ENCODE data around the gene POMT2.
A peak's percentile ranks its signal among the peaks of the same experiment; 100 is the strongest.

POMT2 gene

DNA sequence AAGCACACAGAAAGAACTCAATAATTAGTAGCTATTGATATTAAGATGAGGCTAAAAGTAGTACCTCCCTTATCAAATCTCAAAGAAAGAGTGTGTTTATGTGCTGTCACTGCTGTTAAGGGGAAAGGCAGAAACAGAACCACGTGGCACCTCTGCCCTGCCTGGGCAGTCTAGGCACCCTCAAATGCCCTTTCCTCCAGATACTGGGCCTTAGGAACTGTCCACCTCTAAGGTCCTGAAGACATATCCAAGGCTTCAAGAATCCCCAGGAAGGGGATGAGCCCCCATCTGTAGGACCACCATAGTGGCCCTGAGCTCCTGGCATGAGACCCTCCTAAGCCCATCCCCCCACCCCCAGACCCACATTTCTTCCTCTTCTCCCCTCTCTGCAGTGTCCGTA, 78.7 kb downstream of the POMT2 start:
- no peak for DNase-seq

DNA sequence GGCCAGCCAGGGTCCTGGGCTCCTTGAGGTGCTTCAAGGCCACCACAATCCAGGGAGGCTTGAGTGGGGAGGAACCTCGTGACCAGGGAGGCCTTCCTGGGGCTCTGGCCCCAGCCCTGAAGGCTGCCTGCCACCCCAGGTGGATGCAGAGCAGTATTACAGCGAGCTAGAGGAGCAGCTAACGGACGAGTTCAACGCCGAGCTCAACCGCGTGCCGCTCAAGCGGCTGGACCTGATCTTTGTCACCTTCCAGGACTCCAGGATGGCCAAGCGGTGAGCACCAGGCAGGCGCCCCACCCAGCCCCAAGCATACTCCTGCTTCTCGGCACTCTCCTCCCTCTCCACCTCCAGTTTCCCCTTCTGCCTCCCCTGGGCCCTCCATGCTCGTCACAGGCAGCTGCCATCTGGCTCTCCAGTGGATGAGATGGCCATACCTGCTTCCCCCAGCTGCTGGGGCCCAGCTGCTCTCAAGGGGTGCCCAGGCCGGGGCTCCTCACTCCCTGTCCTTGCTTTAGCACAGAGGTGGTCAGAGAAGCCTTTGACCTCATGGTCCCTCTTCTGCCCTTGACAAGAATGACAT, 80.3 kb downstream of the POMT2 start:
- DNase-seq = no peak

DNA sequence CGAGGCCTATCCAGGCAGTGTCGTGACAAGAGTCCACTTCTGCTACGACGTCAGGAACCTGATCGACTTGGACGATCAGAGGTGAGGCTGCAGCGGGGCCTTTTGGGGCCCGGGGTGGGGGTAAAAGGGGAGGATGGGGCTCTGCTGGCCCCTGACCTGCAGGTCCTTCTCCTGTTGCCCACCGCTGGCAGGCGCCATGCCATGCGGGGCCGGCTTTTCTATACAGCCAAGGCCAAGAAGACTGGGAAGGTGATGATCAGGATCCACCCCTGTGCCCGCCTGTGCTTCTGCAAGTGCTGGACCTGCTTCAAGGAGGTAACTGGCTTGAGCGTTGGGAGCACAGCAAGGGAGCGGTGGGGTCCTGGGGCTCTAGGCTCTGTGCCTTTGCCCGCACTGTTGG, 81.3 kb downstream of the POMT2 start:
- no peak for DNase-seq

DNA sequence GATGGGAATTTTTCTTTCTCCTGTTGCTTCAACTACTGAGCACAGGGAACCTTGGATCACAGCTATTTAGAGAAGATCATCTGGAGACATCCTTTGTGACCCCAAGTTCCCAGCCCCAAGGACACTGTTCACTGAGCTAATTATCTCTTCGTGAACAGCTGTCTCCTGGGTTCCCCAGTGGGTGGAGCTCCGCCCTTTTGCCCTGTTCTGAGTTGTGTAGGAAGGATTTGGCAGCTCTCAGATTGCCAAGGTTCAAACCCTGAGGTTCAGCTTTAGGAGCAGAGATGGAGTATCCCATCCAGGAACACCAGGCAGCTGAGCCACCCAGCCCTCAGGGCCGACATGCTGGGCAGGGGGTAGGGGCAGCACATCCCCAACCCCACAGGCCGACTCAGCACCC, 81.7 kb downstream of the POMT2 start:
- DNase-seq = peak in 3 of 56 donors; percentile 8 to 33 (median 15)

DNA sequence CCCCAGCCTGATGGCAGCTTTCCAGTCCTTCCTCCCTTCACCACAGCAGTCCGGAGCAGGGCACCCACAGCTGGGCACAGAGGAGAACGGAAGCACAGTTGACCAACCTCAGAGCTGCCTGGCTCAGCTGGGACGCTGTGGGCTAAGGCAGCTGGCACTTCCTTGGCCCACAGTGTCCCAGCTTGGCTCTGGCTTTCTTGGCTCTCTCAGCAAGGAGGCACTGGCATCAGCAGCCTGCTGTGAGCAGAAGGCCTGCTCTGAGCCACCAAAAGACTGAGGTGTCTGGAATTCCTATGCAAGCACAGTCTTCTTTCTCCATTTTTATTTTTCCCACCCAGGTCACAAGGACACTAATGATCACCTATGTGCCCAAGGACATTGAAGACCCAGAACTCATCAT, 82.3 kb downstream of the POMT2 start:
- DNase-seq = peak in 8 of 56 donors; percentile 2 to 21 (median 6)

DNA sequence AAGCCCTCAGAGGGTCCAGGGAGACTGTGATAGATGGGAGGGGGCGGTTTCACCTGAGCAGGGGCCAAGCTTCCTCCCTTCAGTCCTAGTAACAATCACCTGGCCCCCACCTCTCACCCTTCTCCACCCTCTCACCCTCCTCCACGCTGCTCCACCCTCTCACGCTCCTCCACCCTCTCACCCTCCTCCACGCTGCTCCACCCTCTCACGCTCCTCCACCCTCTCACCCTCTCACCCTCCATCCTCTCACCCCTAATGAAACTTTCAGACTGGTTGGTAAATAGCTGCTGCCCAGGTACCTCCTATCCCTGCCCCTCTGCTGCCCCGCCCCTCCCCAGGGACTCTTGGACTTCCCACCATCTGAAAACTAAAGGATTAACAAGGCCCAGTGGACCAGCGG, 83.9 kb downstream of the POMT2 start:
- no peak for DNase-seq

DNA sequence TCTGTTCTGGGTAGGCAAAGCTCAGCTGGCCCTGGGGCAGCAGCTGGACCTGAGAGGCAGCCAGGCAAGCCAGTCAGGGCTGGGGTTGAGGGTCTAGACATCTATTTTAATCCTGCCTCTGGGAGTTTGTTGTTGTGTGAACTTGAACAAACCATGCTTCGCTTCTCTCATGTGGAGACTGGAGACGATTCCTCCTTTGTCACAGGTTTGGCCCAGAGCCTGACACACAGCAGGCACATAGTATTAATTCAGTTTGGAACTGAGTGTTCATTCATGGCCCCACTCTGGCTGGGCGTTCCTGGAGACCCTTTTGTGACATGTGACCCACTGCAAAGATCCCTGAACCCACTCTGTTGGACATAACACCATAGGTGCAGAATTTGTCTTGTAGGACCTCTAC, 89.0 kb downstream of the POMT2 start:
- DNase-seq = no peak

DNA sequence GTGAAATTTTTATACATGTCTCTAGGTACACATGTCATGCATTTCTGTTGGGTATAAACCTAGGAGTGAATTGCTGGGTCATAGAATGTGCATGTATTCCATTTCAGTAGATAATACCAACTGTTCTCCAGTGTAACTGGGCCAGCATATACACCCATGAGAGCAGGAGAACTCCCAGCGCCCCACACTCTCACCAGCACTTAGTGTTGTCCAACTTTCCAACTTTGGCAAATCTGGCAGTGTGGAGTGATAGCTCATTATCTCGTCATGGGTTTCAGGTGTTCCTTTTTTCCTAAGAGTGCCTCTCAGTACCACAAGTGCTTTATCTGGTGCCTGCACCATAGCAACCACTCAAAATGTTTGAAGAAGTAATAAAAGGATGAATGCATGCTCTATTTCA, 89.8 kb downstream of the POMT2 start:
- no peak for DNase-seq

DNA sequence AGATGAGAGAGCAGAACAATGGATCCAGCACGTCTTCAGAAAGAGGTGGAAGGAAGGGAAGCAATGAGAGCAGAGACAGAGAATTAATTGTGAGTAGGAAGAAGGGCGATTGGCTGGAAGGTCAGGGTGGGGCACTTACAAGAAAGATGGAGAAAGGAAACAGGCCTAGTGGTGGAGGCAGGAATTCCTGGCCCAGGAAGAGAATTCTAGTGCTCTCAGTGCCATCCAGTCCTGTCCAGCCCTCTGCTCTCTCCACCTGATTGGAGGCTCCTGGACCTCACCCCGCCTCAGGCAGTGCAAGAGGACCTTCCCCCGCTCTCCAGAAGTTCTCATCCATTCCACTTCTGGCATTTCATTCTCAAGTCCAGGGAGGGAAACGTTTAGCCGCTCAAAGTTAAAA, 92.6 kb downstream of the POMT2 start:
- no peak for DNase-seq

DNA sequence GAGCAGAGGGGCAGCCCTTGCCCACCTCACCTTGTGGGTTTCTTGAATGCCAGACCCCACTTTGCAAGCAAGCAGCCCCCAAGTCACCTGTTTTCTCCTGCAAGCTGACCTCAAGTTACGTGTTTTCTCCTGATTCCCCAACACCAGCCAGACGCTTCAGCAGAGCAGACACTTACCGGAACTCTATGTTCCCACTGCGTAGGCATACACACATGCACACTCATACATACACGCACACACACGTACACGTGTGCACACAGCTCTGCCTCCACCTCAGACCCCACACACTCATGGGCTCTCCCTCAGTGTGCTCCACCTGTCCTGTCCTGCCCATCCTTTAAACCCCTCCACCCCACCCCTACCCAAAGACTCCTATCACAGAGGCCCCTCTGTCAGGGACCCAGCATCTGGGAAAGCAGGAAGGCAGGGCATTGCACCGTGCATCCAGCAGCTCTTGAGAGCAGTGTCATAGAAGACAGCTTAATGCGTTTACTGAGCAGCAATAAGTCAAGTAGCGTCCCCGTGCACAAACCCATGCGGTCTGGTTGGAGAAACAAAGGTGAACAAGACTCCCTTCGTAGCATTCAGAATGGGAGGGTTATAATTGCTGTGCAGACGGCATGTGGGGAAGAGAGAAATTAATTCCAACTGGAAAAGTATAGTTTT, 94.7 kb downstream of the POMT2 start:
- DNase-seq = no peak

DNA sequence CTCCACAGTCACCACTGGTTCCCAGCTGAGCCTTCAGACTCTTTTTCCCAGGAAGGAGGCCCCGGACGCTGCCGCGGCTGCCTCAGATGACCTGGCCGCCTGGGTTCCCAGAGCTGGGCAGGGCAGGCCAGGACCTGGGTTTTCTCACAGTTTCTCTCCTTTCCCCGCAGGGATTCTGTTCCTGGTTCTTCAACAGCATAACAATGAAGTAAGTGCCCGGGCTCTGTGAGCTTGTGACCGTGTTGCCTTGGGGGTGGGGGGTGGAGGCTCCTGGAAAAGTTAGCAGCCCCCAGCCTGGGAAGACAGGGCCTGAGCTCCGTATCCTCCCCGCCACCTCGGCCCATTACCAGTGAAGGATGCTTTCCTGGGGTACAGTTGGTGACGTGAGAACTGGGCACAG, 95.4 kb downstream of the POMT2 start:
- no peak for DNase-seq
